Stimulated activated CD4-positive, alpha-beta T cell treated with anti-CD3 and anti-CD28 coated beads, Interleukin-2, amount 100 ng/mL, for 24 hours (primary cell): Measurements from ENCODE around the gene PPP6R1.
A peak's percentile ranks its signal among the peaks of the same experiment; 100 is the strongest.
"Not testable (repeated sequence)": the region's sequence is repeated elsewhere in the genome, so short reads cannot be mapped to it uniquely, and the experiment has no call there.

Experiments
- DNase-seq, 2 donors: peaks; one replicate each; pipeline ENCODE4 v3.0.0-alpha.2; 2020

The PPP6R1 gene

GRCh38 chr19:55223291-55224037, 35.4 kb downstream of the PPP6R1 start:
- no peak for DNase-seq

- DNase-seq, result no peak
Measured at GRCh38 chr19:55220525-55220924, 38.3 kb downstream of the PPP6R1 start.

GRCh38 chr19:55216461-55217198, 42.2 kb downstream of the PPP6R1 start:
- peak; percentile 59 to 68 for DNase-seq

- DNase-seq, result no peak
Measured at GRCh38 chr19:55213547-55213946, 45.3 kb downstream of the PPP6R1 start.

- peak; percentile 59 to 69 for DNase-seq
Measured at GRCh38 chr19:55212447-55212846, 46.4 kb downstream of the PPP6R1 start.

- no peak for DNase-seq
Measured at GRCh38 chr19:55209693-55210472, 48.9 kb downstream of the PPP6R1 start.

GRCh38 chr19:55208880-55209692, 49.7 kb downstream of the PPP6R1 start, which contains the start of gene PTPRH:
Gene PTPRH, minus strand, starts transcription at chr19:55209501. Its CDS starts 68 bp downstream, at chr19:55209433.
- no peak for DNase-seq

- DNase-seq, result peak; percentile 54 to 68
Measured at GRCh38 chr19:55206664-55207500, 51.9 kb downstream of the PPP6R1 start.

- DNase-seq, result not testable (repeated sequence)
Measured at GRCh38 chr19:55202199-55202598, 56.6 kb downstream of the PPP6R1 start.

- no peak for DNase-seq
Measured at GRCh38 chr19:55199620-55200204, 59.1 kb downstream of the PPP6R1 start.

- DNase-seq, result no peak
Measured at GRCh38 chr19:55198651-55199050, 60.2 kb downstream of the PPP6R1 start.

- no peak for DNase-seq
Measured at GRCh38 chr19:55197528-55197927, 61.3 kb downstream of the PPP6R1 start.

GRCh38 chr19:55196803-55197202, 62.0 kb downstream of the PPP6R1 start:
- DNase-seq, result no peak

- DNase-seq, result no peak
Measured at GRCh38 chr19:55193481-55193880, 65.3 kb downstream of the PPP6R1 start.

GRCh38 chr19:55189403-55189835, 69.4 kb downstream of the PPP6R1 start:
- DNase-seq, result no peak

GRCh38 chr19:55188625-55189024, 70.2 kb downstream of the PPP6R1 start:
- DNase-seq, result no peak

- no peak for DNase-seq
Measured at GRCh38 chr19:55186080-55186479, 72.7 kb downstream of the PPP6R1 start.

- DNase-seq, result no peak
Measured at GRCh38 chr19:55181740-55182139, 77.1 kb downstream of the PPP6R1 start.
